ENCODE data around the gene GIMAP2. TPM values are rescaled to one million over a fixed set of nuclear protein-coding genes. Genes with fewer than 3 reads are reported as not detected.

GIMAP2 gene
- polyA plus RNA-seq, 3 donors, result 45.6 to 63.8 (median 47.0) TPM

DNA sequence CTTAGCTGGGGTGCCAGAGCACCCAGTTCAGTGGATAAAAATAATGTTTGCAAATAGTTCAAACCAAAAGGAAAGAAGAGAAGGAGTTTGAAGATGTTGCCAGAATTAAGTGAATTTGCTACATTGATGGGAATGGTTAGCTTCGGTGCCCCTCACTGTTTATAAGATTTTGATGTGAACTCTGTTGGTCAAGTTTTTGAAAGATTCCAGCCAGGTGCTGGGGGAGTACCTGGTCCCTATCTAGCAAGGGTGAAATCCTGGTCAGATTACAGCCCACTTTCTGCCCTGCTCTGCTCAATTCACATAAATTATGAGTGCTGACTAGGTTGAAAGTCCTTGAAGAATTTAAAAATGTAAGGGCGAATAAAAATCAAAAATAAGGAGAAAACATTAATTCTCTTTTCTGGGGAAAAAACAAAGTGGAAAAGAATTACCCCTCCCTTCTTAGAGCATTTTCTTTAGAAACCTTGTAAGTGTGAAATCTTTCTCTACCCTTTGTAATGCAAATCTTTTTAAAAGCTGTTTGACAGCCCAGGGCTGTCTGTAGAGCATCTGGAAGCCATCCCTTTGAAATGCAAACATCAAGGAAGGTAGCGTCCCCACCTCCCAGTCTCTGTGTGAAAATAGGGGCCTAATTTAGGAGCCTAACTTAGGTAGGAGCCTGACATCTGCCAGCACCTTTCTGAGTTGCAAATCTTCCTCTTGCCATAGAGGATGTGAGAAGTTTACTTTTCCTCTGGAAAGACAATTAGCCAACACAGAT, 50.3 kb downstream of the GIMAP2 start:
- no peak overlapping the region for H3K9ac ChIP-seq (ENCODE audit: insufficient read depth, low read length, poor library complexity, severe bottlenecking)
- no peaks in the 10 kb centered on the region for H3K27me3 ChIP-seq (ENCODE audit: control insufficient read depth in 2 of 2, insufficient read depth in 2 of 2, low read length in 2 of 2)
- Mint-ChIP-seq H3K9me3 (peaks cover 0 to 8% (median 3%) of the 10 kb centered on the region in 7 donors), H3K36me3 (peaks cover 8 to 11% of the 10 kb centered on the region in 2 donors), H3K4me1 (peaks cover 51% of the 10 kb centered on the region), H3K27ac (no peak overlapping the region), H3K4me3 (no peak overlapping the region), H3K27me3 (ENCODE audit: low read depth in 3 of 3) (peaks cover 0 to 2% (median 1%) of the 10 kb centered on the region in 3 donors)
- WGBS (ENCODE audit: insufficient coverage), result 100% methylated on average over 1 of the region's 3 CpGs
- H3K79me2 ChIP-seq (ENCODE audit: insufficient read depth, low read length), result peaks cover 33% of the 10 kb centered on the region
- no peak overlapping the region for H3K4me2 ChIP-seq (replicated peaks; ENCODE audit: extremely low read depth, low read length, poor library complexity, severe bottlenecking)
- H4K20me1 ChIP-seq (ENCODE audit: insufficient read depth, low read length), result peaks cover 25% of the 10 kb centered on the region
- peaks cover 28 to 46% of the 10 kb centered on the region in 2 donors for H3K4me1 ChIP-seq (ENCODE audit: control insufficient read depth in 1 of 2, insufficient read depth in 2 of 2, low read length in 2 of 2)
- H2AFZ ChIP-seq (ENCODE audit: insufficient read depth, low read depth, low read length, poor library complexity, severe bottlenecking), result no peak overlapping the region
- H3K9me3 ChIP-seq (replicated peaks in 1 of 2; ENCODE audit: control insufficient read depth in 1 of 2, insufficient read depth in 1 of 2, low read length in 2 of 2), result no peaks in the 10 kb centered on the region
- H3K36me3 ChIP-seq (replicated peaks in 1 of 2; ENCODE audit: control insufficient read depth in 1 of 2, insufficient read depth in 2 of 2, low read length in 2 of 2), result peaks cover 3 to 6% of the 10 kb centered on the region in 2 donors
- intact Hi-C loops (cut with micrococcal nuclease), result no loop called here
- H3K4me3 ChIP-seq (replicated peaks in 1 of 3; ENCODE audit: low read depth in 2 of 3, low read length in 3 of 3), result no peak overlapping the region
- TF ChIP-seq, protein P1, sequence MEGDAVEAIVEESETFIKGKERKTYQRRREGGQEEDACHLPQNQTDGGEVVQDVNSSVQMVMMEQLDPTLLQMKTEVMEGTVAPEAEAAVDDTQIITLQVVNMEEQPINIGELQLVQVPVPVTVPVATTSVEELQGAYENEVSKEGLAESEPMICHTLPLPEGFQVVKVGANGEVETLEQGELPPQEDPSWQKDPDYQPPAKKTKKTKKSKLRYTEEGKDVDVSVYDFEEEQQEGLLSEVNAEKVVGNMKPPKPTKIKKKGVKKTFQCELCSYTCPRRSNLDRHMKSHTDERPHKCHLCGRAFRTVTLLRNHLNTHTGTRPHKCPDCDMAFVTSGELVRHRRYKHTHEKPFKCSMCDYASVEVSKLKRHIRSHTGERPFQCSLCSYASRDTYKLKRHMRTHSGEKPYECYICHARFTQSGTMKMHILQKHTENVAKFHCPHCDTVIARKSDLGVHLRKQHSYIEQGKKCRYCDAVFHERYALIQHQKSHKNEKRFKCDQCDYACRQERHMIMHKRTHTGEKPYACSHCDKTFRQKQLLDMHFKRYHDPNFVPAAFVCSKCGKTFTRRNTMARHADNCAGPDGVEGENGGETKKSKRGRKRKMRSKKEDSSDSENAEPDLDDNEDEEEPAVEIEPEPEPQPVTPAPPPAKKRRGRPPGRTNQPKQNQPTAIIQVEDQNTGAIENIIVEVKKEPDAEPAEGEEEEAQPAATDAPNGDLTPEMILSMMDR (IDR thresholded peaks at IDR 0.05), result no peak
- no peak overlapping the region for H3K27ac ChIP-seq (ENCODE audit: low read depth in 1 of 2, low read length in 2 of 2)
- no peak for DNase-seq

- 94% methylated on average over 3 of the region's 4 CpGs for WGBS (ENCODE audit: insufficient coverage)
- Mint-ChIP-seq H3K4me1 (peaks cover 57% of the 10 kb centered on the region), H3K4me3 (peak overlapping the region; percentile 95 to 99), H3K9me3 (peaks cover 0 to 8% (median 3%) of the 10 kb centered on the region in 7 donors), H3K27ac (peak overlapping the region; percentile 18 to 93 (median 86)), H3K36me3 (peaks cover 19 to 22% of the 10 kb centered on the region in 2 donors), H3K27me3 (ENCODE audit: low read depth in 3 of 3) (peaks cover 0 to 2% (median 1%) of the 10 kb centered on the region in 3 donors)
- Histone ChIP-seq H4K20me1 (ENCODE audit: insufficient read depth, low read length) (peaks cover 36% of the 10 kb centered on the region), H3K4me3 (replicated peaks in 1 of 3; ENCODE audit: low read depth in 2 of 3, low read length in 3 of 3) (peak overlapping the region in 2 of 3 experiments; percentile 64 to 87), H3K27me3 (ENCODE audit: control insufficient read depth in 2 of 2, insufficient read depth in 2 of 2, low read length in 2 of 2) (no peaks in the 10 kb centered on the region), H2AFZ (ENCODE audit: insufficient read depth, low read depth, low read length, poor library complexity, severe bottlenecking) (peak overlapping the region; percentile 75), H3K9ac (ENCODE audit: insufficient read depth, low read length, poor library complexity, severe bottlenecking) (peak overlapping the region; percentile 69), H3K36me3 (replicated peaks in 1 of 2; ENCODE audit: control insufficient read depth in 1 of 2, insufficient read depth in 2 of 2, low read length in 2 of 2) (peaks cover 14 to 17% of the 10 kb centered on the region in 2 donors), H3K4me1 (ENCODE audit: control insufficient read depth in 1 of 2, insufficient read depth in 2 of 2, low read length in 2 of 2) (peaks cover 28 to 46% of the 10 kb centered on the region in 2 donors), H3K27ac (ENCODE audit: low read depth in 1 of 2, low read length in 2 of 2) (peak overlapping the region; percentile 45 to 89), H3K79me2 (ENCODE audit: insufficient read depth, low read length) (peaks cover 33% of the 10 kb centered on the region), H3K9me3 (replicated peaks in 1 of 2; ENCODE audit: control insufficient read depth in 1 of 2, insufficient read depth in 1 of 2, low read length in 2 of 2) (no peaks in the 10 kb centered on the region), H3K4me2 (replicated peaks; ENCODE audit: extremely low read depth, low read length, poor library complexity, severe bottlenecking) (peak overlapping the region; percentile 88)
- intact Hi-C loops (cut with micrococcal nuclease), result no loop called here
- DNase-seq, result no peak
- TF ChIP-seq, protein P1 (IDR thresholded peaks at IDR 0.05), result no peak
These were observed 51.4 kb downstream of the GIMAP2 start for GRCh38 chr7:150736864-150737263.

Data from CD14-positive monocyte (primary cell).